Measurements from ENCODE around the gene TMEM91.

- TF ChIP-seq CTCF (IDR thresholded peaks at IDR 0.05; ENCODE audit: low read length): no peak
- TF ChIP-seq EZH2phosphoT487 (IDR thresholded peaks at IDR 0.05; ENCODE audit: low read length): no peak
- no peak for TF ChIP-seq EZH2 (optimal IDR thresholded peaks at IDR 0.05; ENCODE audit: low read depth, low read length)
Measured at GRCh38 chr19:41351339-41352245, 24.7 kb upstream of the TMEM91 start.
